HepG2 (cell line): Measurements from ENCODE around the gene ZNF548. TPM values are rescaled to one million over a fixed set of nuclear protein-coding genes. Genes with fewer than 3 reads are reported as not detected.

Experiments
- ATAC-seq: fragments of 200-7000 bp; cut with Tn5 transposase; 3 replicates; pipeline ENCODE4 v1.9.1; 2020; ENCODE audit warnings: mild to moderate bottlenecking, moderate library complexity
- BruUV-seq: library from RNA; stranded (reverse); fragments of 400-500 nt; replicated peaks from 2 replicates; lab custom pipeline; 2021; lab: Mats Ljungman, UMichigan
- CTCF ChIA-PET: fragments of 300-600 bp; formaldehyde crosslinking; extraction: SDS; loops from one replicate; lab custom pipeline; 2021; ENCODE audit warnings: low total read pairs, inconsistent platforms, low intra/inter-chr PET ratio; lab: Yijun Ruan, JAX
- POLR2A ChIA-PET: fragments of 350-600 bp; sonication (Branson Sonifier 250); formaldehyde crosslinking; loops from one replicate; lab custom pipeline; 2020; ENCODE audit warnings: antibody characterized with exemption, inconsistent platforms; lab: Yijun Ruan, JAX
- DNase-seq: peaks from one replicate; pipeline ENCODE4 v3.0.0-alpha.2; 2015; ENCODE audit warnings: low spot score
- FAIRE-seq: peaks from 3 replicates; lab custom pipeline; 2011; peaks lifted over from hg19 to GRCh38; lab: Jason Lieb, UNC
- H2AFZ ChIP-seq: one replicate; pipeline ENCODE4 v1.6.1; 2011; ENCODE audit warnings: low read length, inconsistent platforms
- H3K27ac ChIP-seq: fragments of 300-600 bp; 3 replicates; pipeline ENCODE4 v1.8.0; 2011; ENCODE audit warnings: mixed run types, mild to moderate bottlenecking, mixed read lengths, low read length, inconsistent platforms; ENCODE audit not compliant: insufficient read depth; ENCODE audit errors: extremely low read length
- H3K27me3 ChIP-seq, 2 experiments: fragments of 200-600 bp in 1 of 2; 2 replicates in 1 of 2; 3 replicates in 1 of 2; pipeline versions ENCODE4 v1.6.0 to v1.8.0; 2011; ENCODE audit warnings: low read length in 2 of 2, mild to moderate bottlenecking in 2 of 2, moderate library complexity in 2 of 2, inconsistent platforms in 1 of 2; ENCODE audit not compliant: insufficient read depth in 2 of 2, control insufficient read depth in 1 of 2
- H3K36me3 ChIP-seq, 2 experiments: fragments of 200-600 bp in 1 of 2; replicated peaks in 1 of 2; 2 replicates in 1 of 2; 3 replicates in 1 of 2; pipeline versions ENCODE4 v1.5.1 to v1.8.0; 2011; ENCODE audit warnings: low read length in 2 of 2, inconsistent platforms in 1 of 2; ENCODE audit not compliant: insufficient read depth in 2 of 2, control insufficient read depth in 1 of 2
- H3K4me1 ChIP-seq: 2 replicates; pipeline ENCODE4 v1.5.1; 2012; ENCODE audit warnings: low read length, inconsistent platforms; ENCODE audit not compliant: insufficient read depth
- H3K4me2 ChIP-seq: 2 replicates; pipeline ENCODE4 v1.6.0; 2011; ENCODE audit warnings: low read depth, low read length, inconsistent platforms
- H3K4me3 ChIP-seq, 3 experiments: fragments of 200-600 bp in 1 of 3; sonication (generic), shearing (Covaris generic) in 1 of 3; replicated peaks in 1 of 3; 2 replicates each; pipeline ENCODE4 v1.5.1; 2011 to 2016; ENCODE audit warnings: low read length in 3 of 3, inconsistent platforms in 2 of 3, low read depth in 2 of 3, mild to moderate bottlenecking in 2 of 3, control low read depth in 1 of 3, mixed read lengths in 1 of 3; ENCODE audit not compliant: insufficient read depth in 1 of 3
- H3K79me2 ChIP-seq: one replicate; pipeline ENCODE4 v1.6.1; 2011; ENCODE audit warnings: low read length, inconsistent platforms; ENCODE audit not compliant: insufficient read depth
- H3K9ac ChIP-seq: 2 replicates; pipeline ENCODE4 v1.6.0; 2011; ENCODE audit warnings: mild to moderate bottlenecking, low read depth, low read length, inconsistent platforms; ENCODE audit not compliant: insufficient read depth
- H3K9me3 ChIP-seq: 2 replicates; pipeline ENCODE4 v1.5.1; 2012; ENCODE audit warnings: mild to moderate bottlenecking, low read length
- H4K20me1 ChIP-seq: 2 replicates; pipeline ENCODE4 v1.6.0; 2011; ENCODE audit warnings: inconsistent platforms, mild to moderate bottlenecking, low read length, moderate library complexity; ENCODE audit not compliant: insufficient read depth
- ARHGAP35 ChIP-seq: sonication (generic); formaldehyde crosslinking; IDR thresholded peaks from 2 replicates; pipeline ENCODE4 v1.9.0; 2022; ENCODE audit warnings: mild to moderate bottlenecking, inconsistent platforms, moderate library complexity, missing genetic modification reagents, borderline replicate concordance
- BORCS8-MEF2B ChIP-seq: sonication (generic); formaldehyde crosslinking; IDR thresholded peaks from 2 replicates; pipeline ENCODE4 v1.8.0; 2022; ENCODE audit warnings: mild to moderate bottlenecking, missing genetic modification reagents
- ELF4 ChIP-seq: sonication (generic); formaldehyde crosslinking; IDR thresholded peaks from 2 replicates; pipeline ENCODE4 v1.5.0; 2020; ENCODE audit warnings: missing genetic modification reagents, mild to moderate bottlenecking, moderate library complexity, borderline replicate concordance
- MLX ChIP-seq: IDR thresholded peaks from 2 replicates; pipeline ENCODE4 v1.6.1; 2016
- RORA ChIP-seq: sonication (generic); formaldehyde crosslinking; IDR thresholded peaks from 2 replicates; pipeline ENCODE4 v1.5.0; 2020; ENCODE audit warnings: mild to moderate bottlenecking, missing genetic modification reagents, moderate library complexity
- SALL2 ChIP-seq: sonication (generic); formaldehyde crosslinking; IDR thresholded peaks from 2 replicates; pipeline ENCODE4 v1.8.1; 2023; ENCODE audit warnings: mild to moderate bottlenecking, missing genetic modification reagents, inconsistent platforms
- SRF ChIP-seq: IDR thresholded peaks from 2 replicates; pipeline ENCODE4 v1.6.1; 2011; ENCODE audit warnings: mild to moderate bottlenecking, low read depth, low read length, moderate library complexity
- ZBTB39 ChIP-seq: sonication (generic); formaldehyde crosslinking; IDR thresholded peaks from 2 replicates; pipeline ENCODE4 v1.5.0; 2020; ENCODE audit warnings: missing genetic modification reagents
- ZBTB42 ChIP-seq: sonication (generic); formaldehyde crosslinking; IDR thresholded peaks from 2 replicates; pipeline ENCODE4 v1.5.0; 2020; ENCODE audit warnings: mild to moderate bottlenecking, missing genetic modification reagents
- ZFP90 ChIP-seq: sonication (generic); formaldehyde crosslinking; IDR thresholded peaks from 2 replicates; pipeline ENCODE4 v1.8.0; 2022; ENCODE audit warnings: missing genetic modification reagents, mild to moderate bottlenecking, inconsistent platforms, borderline replicate concordance
- ZNF260 ChIP-seq: sonication (generic); formaldehyde crosslinking; IDR thresholded peaks from 2 replicates; pipeline ENCODE4 v1.4.0; 2020; ENCODE audit warnings: missing genetic modification reagents, low read depth, mild to moderate bottlenecking, borderline replicate concordance
- ZNF264 ChIP-seq: sonication (generic); formaldehyde crosslinking; IDR thresholded peaks from 2 replicates; pipeline ENCODE4 v1.4.0; 2020; ENCODE audit warnings: missing genetic modification reagents
- ZNF432 ChIP-seq: sonication (generic); formaldehyde crosslinking; IDR thresholded peaks from 2 replicates; pipeline ENCODE4 v1.5.0; 2020; ENCODE audit warnings: missing genetic modification reagents, mild to moderate bottlenecking, borderline replicate concordance
- ZNF652 ChIP-seq: IDR thresholded peaks from 2 replicates; pipeline ENCODE4 v1.6.1; 2016; ENCODE audit warnings: low read depth, borderline replicate concordance
- WGBS: methylation state at CpG from one replicate; pipeline ENCODE4 v1.1.6; 2017; ENCODE audit warnings: low lambda C conversion rate; 5-methylcytosine and 5-hydroxymethylcytosine counted together
- in situ Hi-C: cut with HindIII; loops from 2 replicates; pipeline ENCODE4 v1.10.0; 2017; ENCODE audit warnings: low pct_unique_long_range_greater_than_20kb; ENCODE audit not compliant: extremely low pct_ligation_motif_present
- intact Hi-C: fragments of 100-400 bp; cut with micrococcal nuclease; formaldehyde crosslinking; loops from one replicate; pipeline ENCODE4 v1.10.0; 2022; ENCODE audit not compliant: unreplicated experiment
- polyA plus RNA-seq, 8 experiments: library from polyadenylated mRNA; depleted of rRNA in 3 of 8; stranded (reverse) in 7 of 8; unstranded in 1 of 8; fragments of >200 nt; fragmentation: Illumina TruSeq in 4 of 8; extraction: Trizol in 4 of 8; gene quantifications; 2 replicates each; pipeline versions ENCODE4 v1.2.1 to v1.2.3, GENCODE V29; 2011 to 2016; ENCODE audit warnings: low read depth in 4 of 8, missing spikeins in 1 of 8, mixed read lengths in 1 of 8; ENCODE audit not compliant: insufficient read depth in 1 of 8
- total RNA-seq, 5 experiments: library from RNA; depleted of rRNA; stranded (reverse); fragments of >200 nt; fragmentation: Illumina TruSeq; extraction: Trizol; gene quantifications; 2 replicates each; pipeline ENCODE4 v1.2.3, GENCODE V29; 2016; ENCODE audit warnings: low read depth in 1 of 5
- TF ChIP-seq, protein P1 (sequence below): IDR thresholded peaks from 2 replicates; pipeline ENCODE4 v1.6.1; 2018; ENCODE audit warnings: missing genetic modification reagents
- TF ChIP-seq, protein P2 (sequence below): sonication (generic); formaldehyde crosslinking; IDR thresholded peaks from 2 replicates; pipeline ENCODE4 v1.5.1; 2020; ENCODE audit warnings: missing genetic modification reagents, mild to moderate bottlenecking, borderline replicate concordance

The ZNF548 gene
- total and polyA plus RNA-seq, 2 of the 13 experiments (the other 11 are each of a cell fraction or from before 2014, with no cell fraction given): 19.6 to 24.9 TPM

GRCh38 chr19:57389194-57389729 is 392 bp upstream of the ZNF548 start:
- BruUV-seq: TSS peak; percentile 78
- DNase-seq (no peak), ATAC-seq (no peak), FAIRE-seq (no peak)
- Histone ChIP-seq H4K20me1 (no peaks in the 10 kb centered on the region), H3K79me2 (peaks cover 37% of the 10 kb centered on the region), H3K4me3 (peak overlapping the region; percentile 43 to 88 (median 67); a peak in 4 of 6 replicates), H3K9me3 (no peaks in the 10 kb centered on the region), H3K27me3 (no peaks in the 10 kb centered on the region; a peak in 1 of 5 replicates), H3K36me3 (peaks cover 3 to 6% of the 10 kb centered on the region in 2 experiments; a peak in 4 of 5 replicates), H3K4me1 (peaks cover 41% of the 10 kb centered on the region), H2AFZ (peak overlapping the region; percentile 32), H3K4me2 (peak overlapping the region; percentile 93), H3K9ac (peak overlapping the region; percentile 68; the same call in 1 of the 2 replicates), H3K27ac (peak overlapping the region; percentile 97)
- ChIA-PET POLR2A (interaction anchor here (0.9 to 2.0 kb wide), 6 partner anchors 17 to 71 kb away, joined by 3 to 21 read pairs (median 4); partner anchors contain the start of genes TRAPPC2B, ZNF304, ZNF547 and ZNF749), CTCF (no interaction called here)
- intact Hi-C loops: loop anchor here (1.0 kb wide), 1 partner anchor 26 kb away; the partner anchor contains the start of genes TRAPPC2B and ZNF547
- WGBS: 66% methylated on average over 10 of the region's 11 CpGs
- in situ Hi-C loops: no loop called here
- TF ChIP-seq SRF: peak; percentile 100
- 0 out of 2 replicates have a peak, but pooled peaks have one; percentile 2 for TF ChIP-seq ARHGAP35 (CRISPR knock-in tag)
- 0 out of 2 replicates have a peak, but pooled peaks have one; percentile 23 for TF ChIP-seq SALL2 (CRISPR knock-in tag)
- TF ChIP-seq ZNF264: 0 out of 2 replicates have a peak, but pooled peaks have one; percentile 23
- TF ChIP-seq, protein P1, sequence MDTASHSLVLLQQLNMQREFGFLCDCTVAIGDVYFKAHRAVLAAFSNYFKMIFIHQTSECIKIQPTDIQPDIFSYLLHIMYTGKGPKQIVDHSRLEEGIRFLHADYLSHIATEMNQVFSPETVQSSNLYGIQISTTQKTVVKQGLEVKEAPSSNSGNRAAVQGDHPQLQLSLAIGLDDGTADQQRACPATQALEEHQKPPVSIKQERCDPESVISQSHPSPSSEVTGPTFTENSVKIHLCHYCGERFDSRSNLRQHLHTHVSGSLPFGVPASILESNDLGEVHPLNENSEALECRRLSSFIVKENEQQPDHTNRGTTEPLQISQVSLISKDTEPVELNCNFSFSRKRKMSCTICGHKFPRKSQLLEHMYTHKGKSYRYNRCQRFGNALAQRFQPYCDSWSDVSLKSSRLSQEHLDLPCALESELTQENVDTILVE (CRISPR knock-in tag): no peak
- no peak for TF ChIP-seq RORA (CRISPR knock-in tag)
- TF ChIP-seq ZNF432 (CRISPR knock-in tag): no peak
- no peak for TF ChIP-seq ZNF260 (CRISPR knock-in tag)
- TF ChIP-seq MLX: no peak
- 0 out of 2 replicates have a peak, but pooled peaks have one; percentile 7 for TF ChIP-seq BORCS8-MEF2B (CRISPR knock-in tag)
- TF ChIP-seq ZBTB42: 0 out of 2 replicates have a peak, but pooled peaks have one; percentile 21
- 0 out of 2 replicates have a peak, but pooled peaks have one; percentile 17 for TF ChIP-seq ZFP90 (CRISPR knock-in tag)
- TF ChIP-seq ELF4 (CRISPR knock-in tag): peak; percentile 54; the same call in 1 of the 2 replicates
- TF ChIP-seq, protein P2, sequence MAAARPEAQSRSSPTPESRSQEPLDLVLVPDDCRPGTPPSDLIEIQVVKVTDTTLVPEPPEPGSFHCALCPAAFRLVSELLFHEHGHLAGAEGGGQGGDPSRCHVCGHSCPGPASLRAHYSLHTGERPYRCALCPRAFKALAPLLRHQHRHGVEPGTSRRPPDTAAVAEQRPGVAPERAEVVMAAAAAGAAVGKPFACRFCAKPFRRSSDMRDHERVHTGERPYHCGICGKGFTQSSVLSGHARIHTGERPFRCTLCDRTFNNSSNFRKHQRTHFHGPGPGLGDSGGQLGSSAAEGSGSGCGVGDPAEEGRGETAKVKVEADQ (CRISPR knock-in tag): no peak
- 0 out of 2 replicates have a peak, but pooled peaks have one; percentile 7 for TF ChIP-seq ZNF652 (CRISPR knock-in tag)
- peak; percentile 13; the same call in 1 of the 2 replicates for TF ChIP-seq ZBTB39
